GM18511 (cell line): ENCODE data around the gene SUSD1.
"Not testable (repeated sequence)": the region's sequence is repeated elsewhere in the genome, so short reads cannot be mapped to it uniquely, and the experiment has no call there.

Experiments
- ATAC-seq: cut with Tn5 transposase; IDR thresholded peaks from one replicate; pipeline ENCODE4 v1.9.1; 2021; ENCODE audit warnings: mild to moderate bottlenecking, moderate library complexity; ENCODE audit not compliant: unreplicated experiment

The SUSD1 gene

DNA sequence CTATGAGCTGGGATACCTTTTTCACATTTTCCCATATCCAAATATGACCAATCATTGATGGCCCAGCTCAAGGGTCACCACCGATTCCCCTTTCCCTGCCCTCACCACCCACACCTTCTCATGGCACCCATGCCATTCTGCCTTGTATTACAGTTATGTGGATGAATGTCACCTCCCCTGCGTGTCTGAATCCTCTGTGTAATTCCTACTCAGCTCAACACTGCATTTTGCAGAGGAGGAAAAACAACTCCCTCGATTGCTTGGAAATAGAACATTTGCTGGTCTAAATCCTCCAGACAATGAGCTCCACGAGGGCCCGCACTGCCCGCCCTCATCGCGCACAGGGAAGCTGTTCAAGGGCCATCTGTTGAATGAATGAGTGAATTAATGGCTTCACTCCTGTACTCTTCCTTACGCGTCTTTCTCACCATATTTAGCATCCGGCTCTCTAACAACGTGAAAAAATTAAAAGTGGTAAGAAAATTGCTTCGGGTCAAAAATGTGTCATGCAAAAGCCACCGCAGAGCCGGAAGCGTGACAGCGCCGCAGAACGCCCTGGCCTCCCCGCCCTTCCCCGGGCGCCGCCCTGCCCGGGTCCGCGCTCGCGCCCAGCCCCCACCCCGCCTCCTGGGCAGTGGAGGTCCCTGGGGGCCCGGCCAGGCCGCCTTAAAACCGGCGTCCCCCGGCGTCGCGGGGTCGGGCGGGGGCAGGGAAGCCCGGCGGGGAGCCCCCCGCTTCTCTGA lies 704 bp downstream of the SUSD1 start:
- peak; percentile 92 for ATAC-seq

DNA sequence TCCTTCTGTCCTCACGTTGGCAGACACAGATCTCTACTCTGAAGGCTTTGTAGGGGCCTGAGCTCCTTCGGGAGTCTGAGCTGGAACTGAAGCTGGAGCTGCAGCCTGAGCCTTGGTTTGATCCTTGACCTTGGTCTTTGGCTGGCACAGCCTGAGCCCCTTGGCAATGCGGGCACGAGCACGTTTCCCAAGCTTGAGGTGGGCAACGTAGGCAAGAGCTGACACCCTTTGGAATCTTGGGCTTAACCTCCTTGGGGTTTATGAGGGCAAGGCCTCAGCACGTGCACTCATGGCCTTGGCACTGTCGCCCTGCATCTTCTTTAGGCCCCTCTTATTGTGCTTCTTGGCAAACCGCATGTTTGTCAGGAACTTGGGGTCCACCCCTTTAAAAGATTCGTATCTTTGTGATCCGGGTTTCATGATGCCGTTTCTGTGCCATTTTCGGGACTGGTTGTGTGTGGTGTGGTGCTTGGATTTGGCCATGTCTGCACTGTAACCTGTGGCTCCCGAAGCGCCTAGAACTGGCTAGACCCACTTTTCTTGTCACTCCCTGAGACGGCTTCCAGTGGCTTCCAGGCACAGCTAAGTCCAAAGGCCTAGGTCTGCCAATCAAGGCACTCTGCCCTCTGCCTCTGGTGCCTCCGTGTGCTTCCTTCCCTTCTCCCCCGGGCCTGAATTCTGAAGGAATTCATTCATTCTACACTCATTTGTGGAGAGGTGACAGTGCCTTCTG lies 1.4 kb downstream of the SUSD1 start:
- ATAC-seq: no peak

DNA sequence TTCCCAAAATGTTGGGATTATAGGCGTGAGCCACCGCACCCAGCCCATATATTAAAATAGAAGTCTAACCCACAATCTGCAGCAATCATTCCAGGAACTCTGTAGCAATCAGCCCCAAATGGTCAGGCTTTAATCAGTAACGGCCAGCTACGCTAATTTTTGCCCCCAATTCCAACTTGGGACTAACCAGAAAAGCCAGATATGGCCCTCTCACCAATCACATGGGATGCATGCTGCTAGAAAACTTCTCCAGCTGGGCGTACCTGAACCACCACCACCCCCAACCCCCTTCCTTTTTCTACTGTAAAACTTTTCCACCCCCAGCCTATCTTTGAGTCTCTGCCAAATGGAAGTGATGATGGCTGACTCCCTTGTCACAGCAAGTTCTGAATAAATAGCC lies 4.1 kb downstream of the SUSD1 start:
- no peak for ATAC-seq

DNA sequence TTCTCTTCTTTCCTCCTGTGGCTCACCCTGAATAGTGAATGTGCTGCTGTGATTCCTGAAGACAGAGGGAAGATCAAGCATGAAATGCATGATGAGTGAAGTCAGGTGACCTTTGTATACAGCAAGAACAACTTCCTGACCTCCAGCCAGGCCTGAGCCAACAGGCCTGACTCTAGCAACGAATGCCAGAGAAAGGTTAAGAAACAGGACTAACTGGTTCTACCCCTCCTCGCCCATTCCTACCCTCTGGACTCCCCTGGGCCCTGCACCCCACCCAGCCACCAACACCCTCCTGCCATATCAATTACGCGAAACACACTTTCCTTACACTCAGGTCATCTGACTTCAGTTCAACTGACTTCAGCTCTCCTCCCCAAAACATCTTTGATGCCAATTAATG lies 4.9 kb downstream of the SUSD1 start:
- no peak for ATAC-seq

DNA sequence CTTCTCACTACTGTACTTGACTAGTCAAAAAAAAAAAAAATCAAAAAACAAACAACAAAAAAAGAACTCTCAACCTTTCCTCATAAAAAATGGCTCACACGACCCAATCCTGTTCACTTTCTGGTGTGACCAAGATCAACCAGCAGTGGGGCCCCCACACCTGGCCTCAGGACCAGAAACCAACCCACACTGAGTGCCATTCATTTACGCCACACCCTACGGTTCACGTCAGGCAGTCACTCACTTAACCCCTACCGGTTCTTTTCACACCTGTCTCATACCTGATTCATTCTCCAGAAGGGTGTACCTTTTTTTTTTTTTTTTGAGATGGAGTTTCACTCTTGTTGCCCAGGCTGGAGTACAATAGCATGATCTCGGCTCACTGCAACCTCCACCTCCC lies 5.7 kb downstream of the SUSD1 start:
- ATAC-seq: no peak

DNA sequence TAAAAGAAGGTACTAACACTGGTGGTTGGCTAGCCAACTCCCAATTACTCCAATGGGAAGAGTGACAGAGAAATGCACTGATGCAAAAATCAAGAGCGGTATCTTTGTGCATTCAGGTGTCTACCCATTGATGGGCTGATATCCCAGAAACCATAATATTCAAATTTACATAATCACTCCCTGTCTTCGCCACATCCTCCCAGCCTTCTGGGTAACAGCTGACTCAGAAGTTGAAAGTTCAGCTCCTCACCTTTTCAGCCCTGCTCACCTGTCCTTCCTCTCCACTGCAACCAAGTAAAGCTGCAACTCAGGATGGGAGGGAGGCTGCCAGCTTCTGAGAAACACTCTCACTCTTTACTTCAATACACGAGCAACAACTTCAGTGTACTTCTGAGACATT lies 6.9 kb downstream of the SUSD1 start:
- no peak for ATAC-seq

DNA sequence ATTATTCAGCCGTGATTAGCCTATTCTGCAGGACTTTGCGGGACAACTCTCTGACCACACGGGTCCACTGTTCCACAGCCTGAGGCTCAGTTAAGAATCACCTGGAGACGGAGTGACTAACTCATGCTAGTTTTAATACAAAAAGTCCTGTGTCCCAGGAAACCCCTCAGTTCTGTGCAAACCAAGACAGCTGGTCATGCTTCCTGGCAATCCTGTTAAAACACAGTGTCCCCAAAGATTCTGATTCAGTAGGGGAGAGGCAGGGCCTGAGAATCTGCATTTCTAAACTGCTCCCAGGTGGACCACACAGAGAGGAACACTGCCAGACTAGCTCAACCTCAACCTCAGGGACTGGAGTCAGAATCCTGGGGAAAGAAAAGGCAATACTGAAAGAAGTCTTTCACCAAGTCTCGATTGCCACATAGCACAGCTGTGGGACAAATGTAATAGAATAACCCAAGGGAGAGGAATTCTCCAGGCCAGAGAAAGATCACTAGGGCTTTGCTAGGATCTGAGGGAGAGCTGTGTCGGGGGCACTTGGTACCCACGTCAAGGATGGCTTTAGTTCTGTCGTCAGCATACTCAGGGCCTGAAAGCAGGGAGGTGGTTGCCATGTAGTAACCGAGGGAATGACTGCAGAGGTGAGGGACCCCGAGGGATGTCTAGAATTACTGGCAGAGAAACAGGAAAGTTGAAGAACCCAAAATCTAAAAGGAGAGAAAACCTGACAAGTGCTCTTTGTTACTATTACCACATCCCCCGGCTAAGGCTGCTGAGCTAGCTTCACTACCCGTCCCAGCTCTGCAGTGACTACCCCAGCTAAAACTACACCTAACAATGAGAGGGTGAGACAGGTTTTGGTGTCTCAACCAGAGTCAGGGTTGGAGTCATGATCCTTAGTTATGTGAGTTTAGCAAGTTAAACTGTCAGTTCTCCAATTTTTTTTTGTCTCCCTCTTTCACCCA lies 8.6 kb downstream of the SUSD1 start:
- no peak for ATAC-seq

DNA sequence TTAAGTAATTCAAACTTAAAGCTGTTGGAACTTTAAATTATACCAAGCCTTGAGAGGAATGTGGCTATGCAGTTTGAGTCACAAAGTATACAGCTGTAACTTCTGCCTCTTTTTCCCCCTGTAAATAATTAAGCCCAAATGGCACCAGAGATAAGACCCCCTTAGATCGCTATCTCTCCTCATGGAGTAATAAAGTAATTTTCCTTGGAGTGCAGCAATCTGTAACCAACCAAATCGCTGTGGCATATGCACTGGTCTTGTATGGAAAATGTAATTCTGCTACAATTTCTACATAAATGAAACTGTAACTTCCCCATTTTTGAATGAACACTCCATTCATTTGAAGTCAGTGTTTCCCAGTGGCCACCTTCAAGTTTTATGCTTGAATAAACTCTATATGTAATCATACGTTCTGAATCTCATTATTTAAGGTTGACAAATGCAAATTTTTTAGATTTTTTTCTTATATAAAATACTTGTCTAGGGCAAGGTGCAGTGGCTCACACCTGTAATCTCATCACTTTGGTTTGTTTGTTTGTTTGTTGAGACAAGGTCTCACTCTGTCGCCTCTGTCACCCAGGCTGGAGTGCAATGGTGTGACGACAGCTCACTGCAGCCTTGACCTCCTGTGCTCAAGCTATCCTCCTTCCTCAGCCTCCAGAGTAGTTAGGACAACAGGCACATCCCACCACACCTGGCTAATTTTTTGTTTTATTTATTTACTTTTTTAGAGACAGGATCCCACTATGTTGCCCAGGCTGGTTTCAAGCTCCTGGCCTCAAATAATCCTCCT lies 12.3 kb downstream of the SUSD1 start:
- ATAC-seq: no peak

DNA sequence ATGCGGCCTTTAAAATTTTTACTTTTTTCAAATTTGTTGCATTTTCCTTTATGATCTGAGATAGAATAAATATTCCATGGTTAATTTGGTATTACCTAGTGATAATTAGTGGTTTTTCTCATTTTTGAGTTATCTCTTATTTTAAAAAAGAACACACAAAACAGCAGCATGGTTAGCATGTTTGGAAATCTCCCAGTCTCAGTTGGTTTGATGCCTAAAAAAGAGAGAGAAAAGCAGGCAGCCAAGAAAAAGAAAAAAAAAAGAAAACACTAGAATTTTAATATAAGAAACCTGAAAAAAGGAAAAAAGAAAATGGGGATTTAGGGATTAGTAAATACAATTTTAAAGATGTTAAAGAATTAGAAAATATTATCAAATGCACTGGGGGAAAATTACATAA lies 15.3 kb downstream of the SUSD1 start:
- no peak for ATAC-seq

DNA sequence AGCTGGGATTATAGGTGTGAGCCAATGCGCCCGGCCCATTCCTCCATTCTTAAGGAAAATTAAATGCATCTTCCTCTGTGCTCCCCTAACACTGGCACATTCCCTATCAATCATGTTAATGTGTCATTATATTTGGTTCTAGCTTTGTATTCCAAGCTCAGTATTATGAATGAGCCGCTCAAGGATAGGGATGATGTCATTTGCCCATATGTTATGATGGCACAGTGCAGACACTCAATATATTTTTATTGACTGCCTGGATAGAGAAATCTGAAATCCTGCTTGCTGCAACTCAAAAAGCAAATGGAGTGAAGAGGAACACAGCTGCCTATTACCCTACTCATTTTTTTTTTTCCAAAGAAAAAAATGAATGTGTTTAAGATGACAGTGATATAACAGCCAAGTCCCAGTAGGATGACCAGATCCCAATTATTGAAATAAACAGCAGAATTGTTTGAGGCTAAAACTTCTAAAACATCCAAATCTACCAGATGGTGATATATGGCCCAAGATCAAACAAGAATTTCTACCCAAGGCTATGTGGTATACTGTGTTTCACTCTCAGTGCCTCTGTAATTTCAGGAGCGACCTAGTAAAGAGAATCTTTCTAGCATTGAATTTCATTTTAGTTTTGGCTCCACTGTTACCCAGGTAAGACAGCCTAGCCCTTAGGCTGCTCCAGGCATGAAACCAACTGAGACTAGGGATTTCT lies 16.3 kb downstream of the SUSD1 start:
- ATAC-seq: no peak

DNA sequence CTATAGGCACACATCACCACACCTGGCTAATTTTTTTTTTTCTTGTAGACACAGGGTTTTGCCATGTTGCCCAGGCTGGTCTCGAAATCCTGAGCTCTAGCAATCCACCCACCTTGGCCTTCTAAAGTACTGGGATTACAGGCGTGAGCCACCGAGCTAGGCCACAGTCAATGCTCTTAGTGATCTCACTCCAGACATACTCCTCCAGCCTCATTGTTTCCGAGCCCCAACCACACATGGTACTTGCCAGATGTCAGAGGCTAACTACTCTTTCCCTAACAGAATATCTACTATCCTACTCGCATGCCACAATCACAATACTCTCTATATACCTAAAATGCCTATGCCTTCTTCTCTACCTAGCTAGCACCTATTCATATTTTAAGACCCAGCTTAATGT lies 17.1 kb downstream of the SUSD1 start:
- no peak for ATAC-seq

DNA sequence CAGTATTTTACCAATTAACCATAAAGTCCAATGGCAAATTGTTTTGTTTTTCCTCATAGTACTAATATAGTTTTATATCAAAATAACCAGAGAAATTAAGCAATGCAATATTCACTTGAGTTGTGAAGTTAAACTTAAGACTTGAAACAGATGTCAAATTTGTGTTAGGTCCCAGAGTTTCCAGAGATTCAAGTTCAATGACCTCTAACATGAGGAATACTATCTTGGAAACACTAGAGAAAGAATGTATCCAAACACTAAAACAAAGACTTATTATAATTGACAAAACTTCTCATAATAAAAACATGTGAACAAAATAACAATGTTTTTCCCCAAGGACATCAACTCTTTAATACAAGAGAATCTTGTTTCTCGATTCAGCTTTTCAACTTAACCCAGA lies 18.0 kb downstream of the SUSD1 start:
- no peak for ATAC-seq

DNA sequence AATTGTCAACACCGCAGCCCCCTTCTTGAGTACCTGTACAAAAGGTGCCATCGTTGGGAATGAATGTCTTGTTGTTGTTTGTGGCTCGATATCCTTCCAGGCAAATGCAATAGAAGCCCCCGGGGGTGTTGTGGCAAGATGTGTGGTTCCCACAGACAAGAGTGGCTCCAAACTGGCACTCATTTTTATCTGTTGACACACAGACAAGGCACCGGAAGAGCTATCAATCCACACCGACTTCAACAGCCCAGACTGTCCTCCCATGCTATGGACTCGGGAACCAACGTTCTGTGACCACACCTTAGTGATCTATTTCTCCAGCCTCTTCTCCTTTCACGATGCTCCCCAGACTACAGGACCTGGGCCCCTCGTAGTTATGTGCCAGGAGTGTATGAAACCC lies 25.9 kb downstream of the SUSD1 start:
- no peak for ATAC-seq

DNA sequence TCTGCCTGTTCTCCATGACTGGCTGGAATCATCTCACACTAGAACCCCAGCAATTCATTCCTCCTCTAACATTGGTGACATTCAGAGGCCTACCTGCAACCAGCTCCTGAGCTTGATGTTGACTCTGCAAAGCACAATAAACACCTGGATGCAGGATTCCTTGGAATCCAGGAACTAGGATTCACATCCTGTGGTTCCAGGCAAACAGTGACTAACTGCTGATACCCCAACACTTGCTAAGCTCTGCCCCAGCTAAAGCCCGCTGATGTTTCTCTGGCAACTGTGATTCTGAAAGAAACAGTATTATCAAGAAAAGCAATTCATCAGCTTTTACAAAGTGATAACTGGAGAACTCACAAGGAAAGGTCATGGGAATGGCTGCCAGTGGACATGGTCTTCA lies 29.2 kb downstream of the SUSD1 start:
- no peak for ATAC-seq

DNA sequence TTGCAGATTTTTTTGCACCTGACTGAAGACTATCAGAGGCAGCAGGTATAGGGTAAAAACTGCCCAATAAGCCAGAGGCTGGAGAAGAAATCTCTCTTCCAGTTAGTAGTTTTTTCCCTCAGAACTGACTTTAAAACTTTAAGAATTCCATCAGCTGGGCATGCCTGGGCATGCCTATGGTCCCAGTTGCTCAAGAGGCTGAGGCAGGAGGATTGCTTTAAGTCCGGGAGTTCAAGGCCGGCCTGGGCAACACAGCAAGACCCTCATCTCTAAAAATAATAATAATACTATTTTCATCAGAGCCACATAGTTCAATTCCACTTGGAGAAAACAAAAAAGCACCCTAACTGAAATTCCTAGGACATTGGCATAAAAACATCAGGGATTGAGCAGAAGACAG lies 30.3 kb downstream of the SUSD1 start:
- no peak for ATAC-seq

DNA sequence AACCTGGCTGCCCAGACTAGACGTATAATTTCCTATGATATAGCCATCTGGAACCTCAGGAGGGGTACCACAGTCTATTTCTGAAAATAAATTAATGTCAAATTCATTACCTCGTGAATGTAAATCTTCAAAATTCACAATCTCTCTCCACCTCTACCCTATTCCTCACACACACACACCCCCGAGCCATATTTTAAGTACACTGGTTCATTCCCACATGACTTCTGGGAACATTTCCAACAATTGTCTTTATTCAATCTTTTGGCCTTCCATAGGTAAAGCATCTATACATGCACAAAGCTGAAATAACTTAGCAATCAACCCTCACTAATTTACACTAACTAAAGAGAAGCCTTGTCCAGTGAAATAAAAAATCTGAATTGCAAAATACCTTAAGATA lies 32.7 kb downstream of the SUSD1 start:
- ATAC-seq: no peak

DNA sequence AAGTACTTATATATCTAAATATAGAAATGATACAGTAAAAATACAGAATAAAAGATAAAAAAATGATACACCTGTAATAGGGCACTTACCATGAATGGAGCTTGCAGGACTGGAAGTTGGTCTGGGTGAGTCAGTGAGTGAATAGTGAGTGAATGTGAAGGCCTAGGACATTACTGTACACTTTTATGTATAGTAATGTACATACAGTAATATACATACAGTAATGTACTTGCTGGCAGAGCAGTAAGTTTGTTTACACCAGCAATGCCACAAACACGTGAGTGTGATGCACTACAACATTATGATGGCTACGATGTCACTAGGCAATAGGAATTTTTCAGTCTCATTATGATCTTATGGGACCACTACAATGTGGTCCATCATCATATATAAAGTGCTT lies 34.2 kb downstream of the SUSD1 start:
- ATAC-seq: peak; percentile 38

DNA sequence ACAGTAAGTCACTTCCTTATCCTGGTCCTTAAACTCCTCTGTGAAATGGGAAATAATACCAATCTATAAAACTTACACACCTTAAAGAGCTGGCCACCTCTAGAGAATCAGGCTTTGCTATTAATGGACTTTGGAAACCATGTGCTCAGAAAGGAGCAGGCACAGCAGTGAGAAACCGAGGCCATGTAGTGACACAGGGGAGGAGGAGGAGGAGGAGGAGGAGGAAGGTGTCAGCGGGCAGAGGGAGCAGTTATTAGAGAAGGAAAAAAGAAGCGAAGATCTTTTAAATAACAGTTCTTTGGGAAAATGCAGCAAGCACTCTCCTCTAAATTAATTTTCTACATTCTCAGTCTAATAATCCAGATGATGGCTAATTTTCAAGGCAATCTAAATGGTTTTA lies 38.0 kb downstream of the SUSD1 start:
- no peak for ATAC-seq

DNA sequence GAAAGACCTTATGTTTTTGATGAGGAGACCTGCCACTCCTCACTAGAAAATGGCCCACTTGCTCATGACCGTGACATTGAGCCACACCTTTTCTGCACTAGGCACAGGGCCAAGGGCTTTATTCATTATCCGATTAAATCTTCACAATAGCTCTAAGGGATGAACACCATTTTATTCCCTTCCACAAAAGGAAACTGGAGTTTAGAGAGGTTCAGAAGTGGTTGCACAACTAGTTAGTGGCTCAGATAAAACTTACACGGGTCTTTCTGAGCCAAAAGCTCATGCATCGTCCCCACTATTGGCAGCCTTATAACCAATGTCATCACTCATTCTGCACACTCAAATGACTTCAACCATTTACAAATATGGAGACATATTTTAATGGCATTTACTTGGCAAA lies 39.4 kb downstream of the SUSD1 start:
- no peak for ATAC-seq

DNA sequence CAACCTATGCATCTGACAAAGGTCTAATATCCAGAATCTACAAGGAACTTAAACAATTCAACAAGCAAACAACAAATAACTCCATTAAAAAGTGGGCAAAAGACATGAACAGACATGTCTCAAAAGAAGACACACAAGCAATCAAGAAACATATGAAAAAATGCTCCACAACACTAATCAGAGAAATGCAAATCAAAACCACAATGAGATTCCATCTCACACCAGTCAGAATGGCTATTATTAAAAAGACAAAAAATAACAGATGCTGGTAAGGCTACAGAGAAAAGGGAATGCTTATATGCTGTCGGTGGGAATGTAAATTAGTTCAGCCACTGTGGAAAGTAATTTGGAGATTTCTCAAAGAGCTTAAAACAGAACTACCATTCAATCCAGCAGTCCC lies 41.3 kb downstream of the SUSD1 start:
- not testable (repeated sequence) for ATAC-seq
